Transverse colon (tissue), 4 donors: ENCODE measurements around the gene MPRIP. TPM values are rescaled to one million over a fixed set of nuclear protein-coding genes. Genes with fewer than 3 reads are reported as not detected.
"Not testable (repeated sequence)": the region's sequence is repeated elsewhere in the genome, so short reads cannot be mapped to it uniquely, and the experiment has no call there.

Experiments
- DNase-seq: peaks from one replicate; pipeline ENCODE4 v3.0.0-alpha.2; 2019
- H3K27ac ChIP-seq, 4 donors: fragments of 200-600 bp; sonication (generic); 2 replicates each; pipeline ENCODE4 v1.5.1; 2016 to 2018; ENCODE audit warnings: inconsistent platforms in 4 of 4
- H3K27me3 ChIP-seq: fragments of 200-600 bp; sonication (generic); 2 replicates; pipeline ENCODE4 v1.5.1; 2017; ENCODE audit warnings: inconsistent platforms
- H3K36me3 ChIP-seq, 4 donors: fragments of 200-600 bp; sonication (generic); 2 replicates each; pipeline ENCODE4 v1.5.1; 2017 to 2019; ENCODE audit warnings: inconsistent platforms in 4 of 4
- H3K4me1 ChIP-seq, 4 donors: fragments of 200-600 bp; sonication (generic); 2 replicates each; pipeline ENCODE4 v1.5.1; 2017 to 2020; ENCODE audit warnings: inconsistent platforms in 4 of 4
- H3K4me3 ChIP-seq, 4 donors: fragments of 200-600 bp; sonication (generic); 1 replicate in 1 of 4; 2 replicates in 3 of 4; pipeline versions ENCODE4 v1.5.1 to v1.6.1; 2017 to 2019; ENCODE audit warnings: inconsistent platforms in 4 of 4
- H3K9me3 ChIP-seq, 2 donors: fragments of 200-600 bp; sonication (generic); 2 replicates each; pipeline ENCODE4 v1.5.1; 2017 to 2019; ENCODE audit warnings: inconsistent platforms in 2 of 2
- EP300 ChIP-seq: sonication (generic); formaldehyde crosslinking; IDR thresholded peaks from one replicate; pipeline ENCODE4 v1.6.1; 2017; ENCODE audit warnings: antibody characterized with exemption, low read depth
- POLR2A ChIP-seq: fragments of 450-650 bp; IDR thresholded peaks from one replicate; pipeline ENCODE4 v1.6.1; 2016; ENCODE audit warnings: antibody characterized with exemption, mild to moderate bottlenecking, moderate library complexity
- POLR2AphosphoS5 ChIP-seq, 3 donors: sonication (generic); formaldehyde crosslinking; IDR thresholded peaks; one replicate each; pipeline ENCODE4 v1.6.1; 2016; ENCODE audit warnings: antibody characterized with exemption in 3 of 3
- WGBS, 2 donors: methylation state at CpG; one replicate each; pipeline ENCODE4 v1.1.5; 2018; ENCODE audit warnings: low coverage in 1 of 2; 5-methylcytosine and 5-hydroxymethylcytosine counted together
- in situ Hi-C, 4 donors: fragments of 200-750 bp; cut with MboI; loops; one replicate each; pipeline versions ENCODE4 v1.15.0 to v1.15.1; 2017; ENCODE audit warnings: low sequenced_read_pairs in 3 of 4, low pct_ligation_motif_present in 1 of 4, low pct_unique_long_range_greater_than_20kb in 1 of 4
- intact Hi-C: fragments of 100-400 bp; cut with DNase I; formaldehyde crosslinking; loops from one replicate; pipeline ENCODE4 v1.15.1; 2023; ENCODE audit warnings: low total_unique reads
- total RNA-seq, 4 donors: library from RNA; depleted of rRNA; stranded (reverse); fragments of >200 nt; gene quantifications; one replicate each; pipeline ENCODE4 v1.1.0, GENCODE V29; 2016
- TF ChIP-seq, protein P1 (sequence below), 5 experiments: fragments of 200-600 bp in 3 of 5; fragments of 450-650 bp in 2 of 5; sonication (generic) in 3 of 5; IDR thresholded peaks; 1 replicate in 2 of 5; 2 replicates in 3 of 5; pipeline ENCODE4 v1.5.1; 2016 to 2017; ENCODE audit warnings: antibody characterized with exemption in 5 of 5, inconsistent platforms in 3 of 5, mild to moderate bottlenecking in 2 of 5, moderate library complexity in 1 of 5

The MPRIP gene
- total RNA-seq, 4 donors from 2014 or later, result 124 to 368 (median 158) TPM

DNA sequence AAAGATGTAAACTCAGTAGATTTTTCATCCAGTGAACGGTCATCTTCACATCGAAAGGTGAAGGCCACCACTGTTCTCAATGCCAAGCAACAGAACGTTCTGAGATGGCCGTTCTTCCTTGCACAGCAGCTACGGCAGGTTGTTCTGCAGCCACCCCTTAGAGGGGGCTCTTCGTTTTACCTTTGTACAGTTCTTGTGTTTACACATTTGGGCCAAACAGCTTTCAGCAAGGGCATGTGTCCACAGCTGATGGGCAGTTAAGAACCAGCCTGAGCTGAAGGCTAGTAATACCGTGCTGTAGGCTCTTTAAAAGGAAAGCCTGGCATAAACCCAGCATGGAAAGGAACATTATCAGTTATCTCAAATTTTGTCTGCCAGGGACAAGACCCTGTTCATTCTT is 147.9 kb downstream of the MPRIP start:
- DNase-seq, result no peak
- no peaks in the 10 kb centered on the region for H3K36me3 ChIP-seq
- peaks cover 8 to 27% (median 14%) of the 10 kb centered on the region in 4 donors for H3K4me1 ChIP-seq
- TF ChIP-seq, protein P1, sequence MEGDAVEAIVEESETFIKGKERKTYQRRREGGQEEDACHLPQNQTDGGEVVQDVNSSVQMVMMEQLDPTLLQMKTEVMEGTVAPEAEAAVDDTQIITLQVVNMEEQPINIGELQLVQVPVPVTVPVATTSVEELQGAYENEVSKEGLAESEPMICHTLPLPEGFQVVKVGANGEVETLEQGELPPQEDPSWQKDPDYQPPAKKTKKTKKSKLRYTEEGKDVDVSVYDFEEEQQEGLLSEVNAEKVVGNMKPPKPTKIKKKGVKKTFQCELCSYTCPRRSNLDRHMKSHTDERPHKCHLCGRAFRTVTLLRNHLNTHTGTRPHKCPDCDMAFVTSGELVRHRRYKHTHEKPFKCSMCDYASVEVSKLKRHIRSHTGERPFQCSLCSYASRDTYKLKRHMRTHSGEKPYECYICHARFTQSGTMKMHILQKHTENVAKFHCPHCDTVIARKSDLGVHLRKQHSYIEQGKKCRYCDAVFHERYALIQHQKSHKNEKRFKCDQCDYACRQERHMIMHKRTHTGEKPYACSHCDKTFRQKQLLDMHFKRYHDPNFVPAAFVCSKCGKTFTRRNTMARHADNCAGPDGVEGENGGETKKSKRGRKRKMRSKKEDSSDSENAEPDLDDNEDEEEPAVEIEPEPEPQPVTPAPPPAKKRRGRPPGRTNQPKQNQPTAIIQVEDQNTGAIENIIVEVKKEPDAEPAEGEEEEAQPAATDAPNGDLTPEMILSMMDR (IDR thresholded peaks at IDR 0.05), result no peak
- TF ChIP-seq POLR2AphosphoS5 (IDR thresholded peaks at IDR 0.05), result no peak
- TF ChIP-seq EP300, result no peak
- TF ChIP-seq POLR2A, result no peak
- peak overlapping the region; percentile 62 to 80 (median 74) for H3K27ac ChIP-seq
- H3K27me3 ChIP-seq, result no peaks in the 10 kb centered on the region
- no peaks in the 10 kb centered on the region for H3K9me3 ChIP-seq
- WGBS, 2 donors, result 77 to 80% methylated on average over 1 to 7 of the region's 7 CpGs
- in situ Hi-C loops, result no loop called here
- no peak overlapping the region for H3K4me3 ChIP-seq
- intact Hi-C loops, result no loop called here

DNA sequence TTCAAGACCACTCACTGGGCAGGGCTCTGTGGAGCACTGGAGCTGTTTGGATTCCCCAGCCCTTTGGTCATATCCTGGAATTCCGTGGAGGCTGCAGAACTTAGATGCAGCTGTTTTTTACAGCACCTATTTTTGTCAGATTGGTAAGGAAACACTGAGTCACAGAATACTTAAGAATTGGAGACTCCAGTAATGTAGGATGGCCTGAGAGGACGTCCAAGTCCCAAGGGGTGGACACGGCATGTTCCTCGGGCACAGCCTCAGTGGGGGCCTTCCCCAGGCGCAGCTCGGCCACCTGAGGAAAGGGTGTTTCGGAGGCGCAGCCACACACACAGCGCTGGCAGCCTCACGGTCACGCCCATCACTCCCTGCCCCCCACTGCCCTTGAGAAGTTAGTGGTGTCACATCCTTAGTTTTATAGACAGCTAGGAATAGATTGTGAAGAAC is 149.1 kb downstream of the MPRIP start:
- intact Hi-C loops (no loop called here), in situ Hi-C loops (no loop called here)
- Histone ChIP-seq H3K4me3 (no peak overlapping the region), H3K27me3 (no peaks in the 10 kb centered on the region), H3K36me3 (no peaks in the 10 kb centered on the region), H3K4me1 (peaks cover 5 to 15% (median 9%) of the 10 kb centered on the region in 4 donors), H3K27ac (peak overlapping the region; percentile 62 to 80 (median 74)), H3K9me3 (no peaks in the 10 kb centered on the region)
- WGBS, 2 donors, result 28 to 74% methylated on average over 4 to 11 of the region's 11 CpGs
- TF ChIP-seq EP300 (no peak), POLR2AphosphoS5 (IDR thresholded peaks at IDR 0.05) (peak; percentile 37 to 73 (median 42))
- DNase-seq, result no peak

DNA sequence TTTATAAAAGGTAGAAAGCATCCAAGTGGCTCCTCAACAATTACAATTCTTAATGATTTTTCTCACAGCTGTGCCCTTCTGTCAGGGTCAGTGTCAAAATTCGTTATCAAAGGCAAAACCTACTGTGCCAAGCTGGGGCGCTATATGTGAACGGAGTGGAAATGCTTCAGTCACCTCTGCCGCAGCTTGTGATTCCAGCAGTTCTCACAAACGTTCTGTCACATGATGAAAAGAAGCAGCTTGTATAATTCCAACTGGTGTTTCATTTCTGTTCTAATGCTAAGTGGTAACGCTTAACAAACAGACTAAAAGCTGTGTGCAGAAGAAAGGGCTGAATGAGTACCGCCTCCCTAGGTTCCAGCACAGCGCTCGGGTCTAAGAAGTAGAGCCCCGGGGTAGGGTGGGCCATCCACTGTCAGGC is 149.7 kb downstream of the MPRIP start:
- WGBS, 2 donors, result 63 to 74% methylated on average over 7 to 10 of the region's 10 CpGs
- DNase-seq, result no peak
- H3K4me1 ChIP-seq, result peaks cover 5 to 15% (median 9%) of the 10 kb centered on the region in 4 donors
- H3K36me3 ChIP-seq, result no peaks in the 10 kb centered on the region
- no peaks in the 10 kb centered on the region for H3K27me3 ChIP-seq
- in situ Hi-C loops (no loop called here), intact Hi-C loops (no loop called here)
- TF ChIP-seq, protein P1 (IDR thresholded peaks at IDR 0.05), result no peak
- TF ChIP-seq EP300 (no peak), POLR2A (no peak), POLR2AphosphoS5 (IDR thresholded peaks at IDR 0.05) (no peak)
- H3K27ac ChIP-seq, result peak overlapping the region; percentile 62 to 80 (median 74)
- H3K4me3 ChIP-seq, result no peak overlapping the region
- no peaks in the 10 kb centered on the region for H3K9me3 ChIP-seq

DNA sequence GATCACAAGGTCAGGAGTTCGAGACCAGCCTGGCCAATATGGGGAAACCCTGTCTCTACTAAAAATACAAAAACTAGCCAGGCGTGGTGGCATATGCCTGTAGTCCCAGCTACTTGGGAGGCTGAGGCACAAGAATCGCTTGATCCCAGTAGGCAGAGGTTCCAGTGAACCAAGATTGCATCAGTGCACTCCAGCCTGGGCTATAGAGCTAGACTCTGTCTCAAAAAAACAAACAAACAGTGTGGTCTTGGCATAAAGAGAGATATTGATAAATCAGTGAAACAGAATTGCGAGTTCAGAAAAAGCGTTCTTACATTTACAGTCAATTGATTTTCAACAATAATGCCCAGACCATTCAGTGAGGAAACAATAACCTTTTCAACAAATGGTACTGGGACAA is 153.2 kb downstream of the MPRIP start:
- H3K9me3 ChIP-seq, H3K27ac ChIP-seq, DNase-seq, intact Hi-C loops, H3K4me3 ChIP-seq, H3K36me3 ChIP-seq, H3K27me3 ChIP-seq, in situ Hi-C loops: not testable (repeated sequence)
- 93 to 96% methylated on average over 4 to 5 of the region's 5 CpGs for WGBS, 2 donors
- peaks cover 7 to 20% (median 13%) of the 10 kb centered on the region in 4 donors for H3K4me1 ChIP-seq

DNA sequence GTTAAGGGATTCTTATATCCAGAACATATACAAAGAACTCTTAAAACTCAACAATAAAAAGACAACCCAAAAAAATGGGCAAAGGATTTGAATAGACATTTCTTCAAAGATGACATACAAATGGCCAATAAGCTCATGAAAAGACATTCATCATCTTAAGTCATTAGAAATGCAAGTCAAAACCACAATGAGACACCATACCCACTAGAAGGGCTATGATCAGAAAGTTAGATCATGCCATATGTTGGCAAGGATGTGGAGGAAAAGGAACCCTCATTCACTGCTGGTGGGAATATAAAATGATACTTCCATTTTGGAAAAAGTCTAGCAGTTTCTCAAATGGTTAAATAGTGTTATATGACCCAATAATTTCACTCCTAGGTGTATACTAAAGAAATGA is 154.5 kb downstream of the MPRIP start:
- H3K9me3 ChIP-seq, result no peaks in the 10 kb centered on the region
- TF ChIP-seq POLR2AphosphoS5 (IDR thresholded peaks at IDR 0.05) (no peak), POLR2A (no peak), EP300 (no peak)
- TF ChIP-seq, protein P1 (IDR thresholded peaks at IDR 0.05), result no peak
- H3K27me3 ChIP-seq, result no peaks in the 10 kb centered on the region
- H3K4me3 ChIP-seq, result no peak overlapping the region
- intact Hi-C loops (no loop called here), in situ Hi-C loops (no loop called here)
- H3K27ac ChIP-seq, result no peak overlapping the region
- H3K36me3 ChIP-seq, result no peaks in the 10 kb centered on the region
- DNase-seq, result no peak
- H3K4me1 ChIP-seq, result peaks cover 7 to 27% (median 18%) of the 10 kb centered on the region in 4 donors
